ENCODE data around the gene C19orf38. TPM values are rescaled to one million over a fixed set of nuclear protein-coding genes. Genes with fewer than 3 reads are reported as not detected.

C19orf38 gene
- polyA plus RNA-seq, 1 donor from 2014 or later: not detected

GRCh38 chr19:10817291-10818038, 30.8 kb upstream of the C19orf38 start:
- H3K9me3 ChIP-seq (ENCODE audit: low read length): no peaks in the 10 kb centered on the region
- H3K9ac ChIP-seq (ENCODE audit: low read length): no peak overlapping the region
- no peaks in the 10 kb centered on the region for H3K79me2 ChIP-seq (replicated peaks; ENCODE audit: insufficient read depth, low read length)
- no peaks in the 10 kb centered on the region for H3K9me2 ChIP-seq (ENCODE audit: insufficient read depth, low read length)
- no peaks in the 10 kb centered on the region for H4K20me1 ChIP-seq (ENCODE audit: insufficient read depth)
- no peak overlapping the region for H3K27ac ChIP-seq (ENCODE audit: low read length)
- no peaks in the 10 kb centered on the region for H3F3A ChIP-seq (ENCODE audit: insufficient read depth, low read length, poor library complexity, severe bottlenecking)
- H2AFZ ChIP-seq (ENCODE audit: low read depth, low read length): no peak overlapping the region
- peaks cover 8% of the 10 kb centered on the region for H3K36me3 ChIP-seq (ENCODE audit: insufficient read depth, low read length)
- TF ChIP-seq CTCF (IDR thresholded peaks at IDR 0.05; ENCODE audit: poor library complexity, severe bottlenecking) (no peak), RAD21 (conservative IDR thresholded peaks at IDR 0.05) (no peak), POLR2AphosphoS5 (IDR thresholded peaks at IDR 0.05) (no peak), EP300 (conservative IDR thresholded peaks at IDR 0.05; ENCODE audit: poor library complexity, severe bottlenecking) (no peak), REST (IDR thresholded peaks at IDR 0.05; ENCODE audit: borderline replicate concordance) (no peak), SMC3 (conservative IDR thresholded peaks at IDR 0.05; ENCODE audit: poor library complexity) (no peak)
- no peak overlapping the region for H3K4me2 ChIP-seq (ENCODE audit: low read length)
- H3K4me3 ChIP-seq (ENCODE audit: low read length): no peak overlapping the region
- no peaks in the 10 kb centered on the region for H3K27me3 ChIP-seq (ENCODE audit: insufficient read depth, low read depth, low read length)

GRCh38 chr19:10818301-10819123, 29.7 kb upstream of the C19orf38 start:
- Histone ChIP-seq H3F3A (ENCODE audit: insufficient read depth, low read length, poor library complexity, severe bottlenecking) (no peaks in the 10 kb centered on the region), H3K9ac (ENCODE audit: low read length) (no peak overlapping the region), H3K36me3 (ENCODE audit: insufficient read depth, low read length) (peaks cover 4% of the 10 kb centered on the region), H3K9me3 (ENCODE audit: low read length) (no peaks in the 10 kb centered on the region), H4K20me1 (ENCODE audit: insufficient read depth) (no peaks in the 10 kb centered on the region), H3K9me2 (ENCODE audit: insufficient read depth, low read length) (no peaks in the 10 kb centered on the region), H3K4me2 (ENCODE audit: low read length) (no peak overlapping the region), H3K27ac (ENCODE audit: low read length) (no peak overlapping the region), H3K4me3 (ENCODE audit: low read length) (no peak overlapping the region), H3K27me3 (ENCODE audit: insufficient read depth, low read depth, low read length) (no peaks in the 10 kb centered on the region), H2AFZ (ENCODE audit: low read depth, low read length) (no peak overlapping the region), H3K79me2 (replicated peaks; ENCODE audit: insufficient read depth, low read length) (no peaks in the 10 kb centered on the region)
- TF ChIP-seq EZH2 (IDR thresholded peaks at IDR 0.05; ENCODE audit: borderline replicate concordance, insufficient read depth, low read length, poor library complexity, severe bottlenecking) (no peak), POLR2AphosphoS5 (IDR thresholded peaks at IDR 0.05) (no peak), EP300 (conservative IDR thresholded peaks at IDR 0.05; ENCODE audit: poor library complexity, severe bottlenecking) (no peak), SMC3 (conservative IDR thresholded peaks at IDR 0.05; ENCODE audit: poor library complexity) (no peak), TAF1 (IDR thresholded peaks at IDR 0.05; ENCODE audit: low read depth) (no peak), RAD21 (conservative IDR thresholded peaks at IDR 0.05) (no peak), REST (IDR thresholded peaks at IDR 0.05; ENCODE audit: borderline replicate concordance) (no peak), CTCF (IDR thresholded peaks at IDR 0.05; ENCODE audit: poor library complexity, severe bottlenecking) (no peak), MXI1 (conservative IDR thresholded peaks at IDR 0.05; ENCODE audit: poor library complexity, severe bottlenecking) (no peak)

All from neural cell (in vitro differentiated cells).